OCI-LY7 (cell line): ENCODE data around the gene NAA10. TPM values are rescaled to one million over a fixed set of nuclear protein-coding genes. Genes with fewer than 3 reads are reported as not detected.

Experiments
- BruUV-seq: library from RNA; stranded (reverse); fragments of 400-500 nt; replicated peaks from 2 replicates; lab custom pipeline; 2021; lab: Mats Ljungman, UMichigan
- CTCF ChIA-PET: fragments of 300-600 bp; sonication (Branson Sonifier 250); formaldehyde crosslinking; loops from one replicate; lab custom pipeline; 2022; ENCODE audit warnings: antibody characterized with exemption; ENCODE audit not compliant: unreplicated experiment; lab: Charles Lee
- POLR2A ChIA-PET: fragments of 300-600 bp; sonication (Branson Sonifier 250); formaldehyde crosslinking; loops from one replicate; lab custom pipeline; 2022; ENCODE audit warnings: antibody characterized with exemption; lab: Charles Lee
- DNase-seq: peaks from one replicate; pipeline ENCODE4 v3.0.0-alpha.2; 2015; ENCODE audit warnings: low spot score
- H2AFZ ChIP-seq: fragments of 200-600 bp; sonication (generic), shearing (Covaris generic); 2 replicates; pipeline ENCODE4 v1.6.1; 2014; ENCODE audit warnings: mild to moderate bottlenecking, antibody characterized with exemption, low read length, moderate library complexity
- H3K27ac ChIP-seq: fragments of 200-600 bp; sonication (generic); 2 replicates; pipeline ENCODE4 v1.5.1; 2014; ENCODE audit warnings: mixed run types, low read depth, mild to moderate bottlenecking, moderate library complexity, low read length, inconsistent platforms; ENCODE audit not compliant: poor library complexity, severe bottlenecking
- H3K36me3 ChIP-seq: fragments of 200-600 bp; sonication (generic); 2 replicates; pipeline ENCODE4 v1.6.1; 2014; ENCODE audit warnings: mild to moderate bottlenecking, antibody characterized with exemption, low read length, moderate library complexity, mixed read lengths; ENCODE audit not compliant: insufficient read depth
- H3K4me1 ChIP-seq: fragments of 200-600 bp; sonication (generic); 2 replicates; pipeline ENCODE4 v1.5.1; 2014; ENCODE audit warnings: mild to moderate bottlenecking, low read length; ENCODE audit not compliant: insufficient read depth, poor library complexity, severe bottlenecking
- H3K4me2 ChIP-seq: fragments of 200-600 bp; sonication (generic); 2 replicates; pipeline ENCODE4 v1.6.1; 2014; ENCODE audit warnings: mild to moderate bottlenecking, low read length
- H3K4me3 ChIP-seq: fragments of 200-600 bp; sonication (generic); 2 replicates; pipeline ENCODE4 v1.5.1; 2014; ENCODE audit warnings: mild to moderate bottlenecking, low read depth, low read length; ENCODE audit not compliant: poor library complexity, severe bottlenecking
- H3K79me2 ChIP-seq: fragments of 200-600 bp; sonication (generic); 2 replicates; pipeline ENCODE4 v1.6.1; 2016; ENCODE audit warnings: low read depth, mild to moderate bottlenecking, low read length, moderate library complexity, mixed read lengths; ENCODE audit not compliant: insufficient read depth
- H3K9me2 ChIP-seq: fragments of 200-600 bp; sonication (generic); 2 replicates; pipeline ENCODE4 v1.6.1; 2016; ENCODE audit warnings: mild to moderate bottlenecking, low read length, mixed read lengths; ENCODE audit not compliant: insufficient read depth
- H3K9me3 ChIP-seq: fragments of 200-600 bp; sonication (generic); 2 replicates; pipeline ENCODE4 v1.6.1; 2014; ENCODE audit warnings: mild to moderate bottlenecking, mixed run types, low read length, mixed read lengths
- H4K20me1 ChIP-seq: fragments of 200-600 bp; sonication (generic); 2 replicates; pipeline ENCODE4 v1.6.1; 2014; ENCODE audit warnings: mild to moderate bottlenecking, antibody characterized with exemption, low read length, moderate library complexity, mixed read lengths; ENCODE audit not compliant: insufficient read depth
- EZH2phosphoT487 ChIP-seq: fragments of 200-600 bp; sonication (generic); IDR thresholded peaks from 2 replicates; pipeline ENCODE4 v1.6.1; 2018; ENCODE audit warnings: low read depth, borderline replicate concordance, mild to moderate bottlenecking, mixed run types, antibody characterized with exemption, low read length, moderate library complexity, mixed read lengths
- intact Hi-C: fragments of 100-400 bp; cut with micrococcal nuclease; formaldehyde crosslinking; loops from one replicate; pipeline ENCODE4 v1.10.0; 2022; ENCODE audit not compliant: unreplicated experiment
- microRNA-seq: library from miRNA; unstranded; fragments of <30 nt; microRNA quantifications from one replicate; pipeline ENCODE4 v1.2.0, GENCODE V29; 2022; ENCODE audit warnings: borderline replicate concordance
- small RNA-seq: library from RNA; depleted of rRNA; stranded (forward); fragments of <200 nt; gene quantifications from one replicate; pipeline ENCODE3, GENCODE V24; 2014
- total RNA-seq, 2 experiments: library from RNA; depleted of rRNA in 1 of 2; stranded (reverse); fragments of >200 nt in 1 of 2; shearing (Covaris generic) in 1 of 2; gene quantifications; 2 replicates each; pipeline ENCODE4 v1.2.3, GENCODE V29; 2014 to 2022
- TF ChIP-seq, protein P1 (sequence below): fragments of 200-600 bp; sonication (generic); conservative IDR thresholded peaks from 2 replicates; pipeline ENCODE4 v1.5.1; 2014; ENCODE audit warnings: mild to moderate bottlenecking, antibody characterized with exemption, low read length, moderate library complexity, mixed read lengths

The NAA10 gene
- total RNA-seq, 2 experiments from 2014 or later = 82.7 to 105 TPM

DNA sequence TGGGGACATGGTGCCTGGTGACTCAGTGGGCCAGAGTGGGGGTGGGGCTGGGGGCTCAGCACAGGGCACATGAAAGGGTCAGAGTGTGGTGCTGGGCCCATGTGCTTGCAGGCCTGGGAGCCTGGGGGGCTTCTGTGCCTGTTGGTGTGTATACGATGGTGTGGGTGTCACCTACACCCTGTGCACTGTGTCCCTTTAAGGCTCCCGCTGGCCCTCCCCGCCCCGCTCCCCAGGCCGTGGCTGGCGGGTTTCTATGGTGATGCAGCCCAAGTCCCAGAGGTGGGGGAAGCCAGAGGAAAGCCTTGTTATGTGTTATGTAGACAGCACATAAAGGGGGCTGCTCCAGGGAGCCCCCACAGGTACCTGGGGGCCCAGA is 54.4 kb downstream of the NAA10 start:
- no peak overlapping the region for H3K4me3 ChIP-seq
- BruUV-seq = no TSS peak
- H3K4me2 ChIP-seq = no peak overlapping the region
- no peaks in the 10 kb centered on the region for H4K20me1 ChIP-seq
- ChIA-PET POLR2A (no interaction called here), CTCF (no interaction called here)
- no peaks in the 10 kb centered on the region for H3K36me3 ChIP-seq
- H3K79me2 ChIP-seq = no peaks in the 10 kb centered on the region
- DNase-seq = no peak
- no peak for TF ChIP-seq EZH2phosphoT487
- TF ChIP-seq, protein P1, sequence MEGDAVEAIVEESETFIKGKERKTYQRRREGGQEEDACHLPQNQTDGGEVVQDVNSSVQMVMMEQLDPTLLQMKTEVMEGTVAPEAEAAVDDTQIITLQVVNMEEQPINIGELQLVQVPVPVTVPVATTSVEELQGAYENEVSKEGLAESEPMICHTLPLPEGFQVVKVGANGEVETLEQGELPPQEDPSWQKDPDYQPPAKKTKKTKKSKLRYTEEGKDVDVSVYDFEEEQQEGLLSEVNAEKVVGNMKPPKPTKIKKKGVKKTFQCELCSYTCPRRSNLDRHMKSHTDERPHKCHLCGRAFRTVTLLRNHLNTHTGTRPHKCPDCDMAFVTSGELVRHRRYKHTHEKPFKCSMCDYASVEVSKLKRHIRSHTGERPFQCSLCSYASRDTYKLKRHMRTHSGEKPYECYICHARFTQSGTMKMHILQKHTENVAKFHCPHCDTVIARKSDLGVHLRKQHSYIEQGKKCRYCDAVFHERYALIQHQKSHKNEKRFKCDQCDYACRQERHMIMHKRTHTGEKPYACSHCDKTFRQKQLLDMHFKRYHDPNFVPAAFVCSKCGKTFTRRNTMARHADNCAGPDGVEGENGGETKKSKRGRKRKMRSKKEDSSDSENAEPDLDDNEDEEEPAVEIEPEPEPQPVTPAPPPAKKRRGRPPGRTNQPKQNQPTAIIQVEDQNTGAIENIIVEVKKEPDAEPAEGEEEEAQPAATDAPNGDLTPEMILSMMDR = no peak
- no peaks in the 10 kb centered on the region for H3K9me3 ChIP-seq
- no peak overlapping the region for H2AFZ ChIP-seq
- H3K27ac ChIP-seq = no peak overlapping the region
- no peaks in the 10 kb centered on the region for H3K9me2 ChIP-seq
- no peaks in the 10 kb centered on the region for H3K4me1 ChIP-seq
- intact Hi-C loops = loop anchor here (5.0 to 10.0 kb wide), 2 partner anchors 56 to 118 kb away; partner anchors contain the start of gene PLXNB3

DNA sequence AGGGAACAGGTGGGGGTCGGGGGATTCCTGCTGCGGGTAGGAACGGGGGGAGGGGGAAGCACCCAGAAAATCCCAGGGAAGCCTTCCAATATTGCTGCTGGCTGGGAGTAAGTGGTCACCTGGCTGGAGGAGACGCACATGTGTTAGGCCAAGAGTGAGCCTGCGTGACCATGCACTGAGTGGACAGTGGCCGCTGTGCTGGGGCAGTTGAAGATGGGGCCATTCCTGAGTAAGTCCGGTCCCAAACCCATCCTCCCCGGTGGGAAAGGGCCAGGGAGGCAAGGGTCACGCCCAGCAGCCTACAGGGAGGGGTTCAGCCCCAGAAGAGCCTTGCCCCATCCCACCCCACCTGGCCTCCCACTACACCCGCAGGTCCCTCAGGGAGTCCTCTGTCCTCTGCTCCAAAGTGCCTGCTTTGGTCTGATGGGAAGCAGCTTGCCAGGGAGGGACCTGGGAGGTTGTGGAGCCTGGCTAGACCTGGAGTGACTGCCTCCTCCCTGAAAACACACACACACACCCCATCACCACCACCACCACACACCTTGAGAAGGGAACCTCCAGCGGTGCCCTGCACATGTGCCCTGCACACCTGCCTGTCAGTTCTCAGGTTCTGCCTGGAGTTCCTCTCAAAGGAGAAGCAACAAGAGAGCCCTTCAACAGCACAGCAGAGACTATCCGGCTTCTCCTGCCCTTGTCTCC is 54.9 kb downstream of the NAA10 start:
- TF ChIP-seq, protein P1 = no peak
- no peak for TF ChIP-seq EZH2phosphoT487
- no peak overlapping the region for H3K27ac ChIP-seq

More for the DNA sequence above, 54.9 kb downstream of the NAA10 start:
- CTCF ChIA-PET = no interaction called here
- POLR2A ChIA-PET = no interaction called here
- no peaks in the 10 kb centered on the region for H4K20me1 ChIP-seq
- H3K4me1 ChIP-seq = no peaks in the 10 kb centered on the region
- H3K9me3 ChIP-seq = no peaks in the 10 kb centered on the region
- H3K36me3 ChIP-seq = no peaks in the 10 kb centered on the region
- no peaks in the 10 kb centered on the region for H3K9me2 ChIP-seq
- no peak overlapping the region for H2AFZ ChIP-seq
- H3K4me2 ChIP-seq = no peak overlapping the region
- no peaks in the 10 kb centered on the region for H3K79me2 ChIP-seq
- no TSS peak for BruUV-seq
- intact Hi-C loops = loop anchor here (5.0 to 10.0 kb wide), 2 partner anchors 55 to 118 kb away; partner anchors contain the start of gene PLXNB3
- no peak for DNase-seq
- no peak overlapping the region for H3K4me3 ChIP-seq

Small RNA genes within 50 kb of the gene (microRNA-seq; reads per million reads assigned to microRNA genes)
- gene MIR3202-1 (not detected), gene MIR3202-2 (not detected)

Small RNA genes within 50 kb of the gene (small RNA-seq; reads per million reads assigned to genes)
- not detected for gene MIR3202-1

Other genes starting within 250 kb of the NAA10 start
- gene SLC6A8, start 247.1 kb downstream of the NAA10 start, total RNA-seq (2014; rRNA removed; shearing (Covaris generic)) = not detected in 2 replicates
- gene SLC6A8, start 247.1 kb downstream of the NAA10 start, total RNA-seq (2022) = not detected in 2 replicates
- 43.0 and 47.0 TPM in 2 replicates for gene BCAP31, start 210.7 kb downstream of the NAA10 start, total RNA-seq (2014; rRNA removed; shearing (Covaris generic))
- gene BCAP31, start 210.7 kb downstream of the NAA10 start, total RNA-seq (2022) = 69.3 and 72.0 TPM in 2 replicates
- gene ABCD1, start 210.2 kb downstream of the NAA10 start, total RNA-seq (2014; rRNA removed; shearing (Covaris generic)) = 2.7 and 6.9 TPM in 2 replicates
- gene ABCD1, start 210.2 kb downstream of the NAA10 start, total RNA-seq (2022) = 8.8 TPM in 2 replicates
- not detected in 2 replicates for gene PLXNB3, start 170.8 kb downstream of the NAA10 start, total RNA-seq (2014; rRNA removed; shearing (Covaris generic))
- not detected in 2 replicates for gene PLXNB3, start 170.8 kb downstream of the NAA10 start, total RNA-seq (2022)
- gene SRPK3, start 154.0 kb downstream of the NAA10 start, total RNA-seq (2014; rRNA removed; shearing (Covaris generic)) = not detected in 2 replicates
- gene SRPK3, start 154.0 kb downstream of the NAA10 start, total RNA-seq (2022) = not detected in 2 replicates
- 52.5 and 53.2 TPM in 2 replicates for gene IDH3G, start 140.7 kb downstream of the NAA10 start, total RNA-seq (2014; rRNA removed; shearing (Covaris generic))
- 47.5 and 51.8 TPM in 2 replicates for gene IDH3G, start 140.7 kb downstream of the NAA10 start, total RNA-seq (2022)
- 121 and 165 TPM in 2 replicates for gene SSR4, start 140.4 kb downstream of the NAA10 start, total RNA-seq (2014; rRNA removed; shearing (Covaris generic))
- gene SSR4, start 140.4 kb downstream of the NAA10 start, total RNA-seq (2022) = 156 and 186 TPM in 2 replicates
- gene PDZD4, start 104.5 kb downstream of the NAA10 start, total RNA-seq (2014; rRNA removed; shearing (Covaris generic)) = not detected in 2 replicates
- gene PDZD4, start 104.5 kb downstream of the NAA10 start, total RNA-seq (2022) = not detected in 2 replicates
- not detected in 2 replicates for gene L1CAM, start 48.9 kb downstream of the NAA10 start, total RNA-seq (2014; rRNA removed; shearing (Covaris generic))
- gene L1CAM, start 48.9 kb downstream of the NAA10 start, total RNA-seq (2022) = not detected in 2 replicates
- gene AVPR2, start 30.4 kb downstream of the NAA10 start, total RNA-seq (2014; rRNA removed; shearing (Covaris generic)) = 0.09 TPM in 1 of 2 replicates, not detected in the other
- 0.46 TPM in 1 of 2 replicates, not detected in the other for gene AVPR2, start 30.4 kb downstream of the NAA10 start, total RNA-seq (2022)
- gene ARHGAP4, start 8.8 kb downstream of the NAA10 start, total RNA-seq (2014; rRNA removed; shearing (Covaris generic)) = 126 and 127 TPM in 2 replicates
- gene ARHGAP4, start 8.8 kb downstream of the NAA10 start, total RNA-seq (2022) = 119 and 128 TPM in 2 replicates
- gene RENBP, start 9.6 kb upstream of the NAA10 start, total RNA-seq (2014; rRNA removed; shearing (Covaris generic)) = 2.8 and 3.6 TPM in 2 replicates
- gene RENBP, start 9.6 kb upstream of the NAA10 start, total RNA-seq (2022) = 6.2 and 6.8 TPM in 2 replicates
- 51.9 and 64.2 TPM in 2 replicates for gene HCFC1, start 36.8 kb upstream of the NAA10 start, total RNA-seq (2014; rRNA removed; shearing (Covaris generic))
- 134 TPM in 2 replicates for gene HCFC1, start 36.8 kb upstream of the NAA10 start, total RNA-seq (2022)
- gene TMEM187, start 37.7 kb upstream of the NAA10 start, total RNA-seq (2014; rRNA removed; shearing (Covaris generic)) = 0.85 and 1.4 TPM in 2 replicates
- gene TMEM187, start 37.7 kb upstream of the NAA10 start, total RNA-seq (2022) = 3.2 and 4.5 TPM in 2 replicates
- 56.8 and 75.5 TPM in 2 replicates for gene IRAK1, start 84.9 kb upstream of the NAA10 start, total RNA-seq (2014; rRNA removed; shearing (Covaris generic))
- 119 and 136 TPM in 2 replicates for gene IRAK1, start 84.9 kb upstream of the NAA10 start, total RNA-seq (2022)
- 31.2 and 45.8 TPM in 2 replicates for gene MECP2, start 162.7 kb upstream of the NAA10 start, total RNA-seq (2014; rRNA removed; shearing (Covaris generic))
- gene MECP2, start 162.7 kb upstream of the NAA10 start, total RNA-seq (2022) = 48.6 and 50.2 TPM in 2 replicates
- gene OPN1LW, start 209.2 kb upstream of the NAA10 start, total RNA-seq (2014; rRNA removed; shearing (Covaris generic)) = not detected in 2 replicates
- not detected in 2 replicates for gene OPN1LW, start 209.2 kb upstream of the NAA10 start, total RNA-seq (2022)
- not detected in 2 replicates for gene OPN1MW, start 247.6 kb upstream of the NAA10 start, total RNA-seq (2014; rRNA removed; shearing (Covaris generic))
- not detected in 2 replicates for gene OPN1MW, start 247.6 kb upstream of the NAA10 start, total RNA-seq (2022)